Mesenchymal stem cell (in vitro differentiated cells and primary cell): ENCODE data around the gene LRTM2. TPM values are rescaled to one million over a fixed set of nuclear protein-coding genes. Genes with fewer than 3 reads are reported as not detected.

Experiments
- DNase-seq: peaks from one replicate; pipeline ENCODE4 v3.0.0-alpha.2; 2013
- H2AFZ ChIP-seq: one replicate; pipeline ENCODE4 v1.6.1; 2013; ENCODE audit warnings: low read depth, mild to moderate bottlenecking, control low read depth, inconsistent platforms, low read length, moderate library complexity
- H2AK5ac ChIP-seq: 2 replicates; pipeline ENCODE4 v1.6.1; 2013; ENCODE audit warnings: low read length, moderate library complexity, mild to moderate bottlenecking, inconsistent platforms; ENCODE audit not compliant: severe bottlenecking
- H2BK120ac ChIP-seq: one replicate; pipeline ENCODE4 v1.6.1; 2013; ENCODE audit warnings: low read depth, mild to moderate bottlenecking, inconsistent platforms, low read length, moderate library complexity
- H2BK12ac ChIP-seq, 2 experiments: one replicate each; pipeline ENCODE4 v1.6.1; 2013; ENCODE audit warnings: inconsistent platforms in 2 of 2, low read length in 2 of 2, mild to moderate bottlenecking in 2 of 2, moderate library complexity in 2 of 2, control low read depth in 1 of 2
- H2BK15ac ChIP-seq: one replicate; pipeline ENCODE4 v1.6.1; 2013; ENCODE audit warnings: mild to moderate bottlenecking, low read depth, inconsistent platforms; ENCODE audit not compliant: poor library complexity, severe bottlenecking
- H2BK5ac ChIP-seq: 2 replicates; pipeline ENCODE4 v1.6.1; 2013; ENCODE audit warnings: low read depth, mild to moderate bottlenecking, low read length, control low read depth, inconsistent platforms; ENCODE audit not compliant: poor library complexity, severe bottlenecking
- H3K14ac ChIP-seq, 2 experiments: one replicate each; pipeline ENCODE4 v1.6.1; 2013; ENCODE audit warnings: inconsistent platforms in 2 of 2, low read length in 2 of 2, control low read depth in 1 of 2, mild to moderate bottlenecking in 1 of 2, moderate library complexity in 1 of 2
- H3K18ac ChIP-seq, 2 experiments: one replicate each; pipeline ENCODE4 v1.6.1; 2013; ENCODE audit warnings: inconsistent platforms in 2 of 2, low read length in 2 of 2, control low read depth in 1 of 2, low read depth in 1 of 2, mild to moderate bottlenecking in 1 of 2
- H3K23ac ChIP-seq, 2 experiments: one replicate each; pipeline ENCODE4 v1.6.1; 2013; ENCODE audit warnings: inconsistent platforms in 2 of 2, low read length in 2 of 2, mild to moderate bottlenecking in 2 of 2, moderate library complexity in 2 of 2, control low read depth in 1 of 2
- H3K27ac ChIP-seq: 2 replicates; pipeline ENCODE4 v1.5.1; 2013; ENCODE audit warnings: mild to moderate bottlenecking, moderate library complexity, low read length, control low read depth, inconsistent platforms; ENCODE audit not compliant: poor library complexity, severe bottlenecking
- H3K27me3 ChIP-seq, 2 experiments: 2 replicates each; pipeline versions ENCODE4 v1.6.1 to v1.7.0; 2013; ENCODE audit warnings: low read length in 2 of 2, mild to moderate bottlenecking in 2 of 2, moderate library complexity in 2 of 2, control low read depth in 1 of 2, inconsistent platforms in 1 of 2; ENCODE audit not compliant: control insufficient read depth in 1 of 2, insufficient read depth in 1 of 2
- H3K36me3 ChIP-seq, 2 experiments: 2 replicates each; pipeline versions ENCODE4 v1.6.1 to v1.7.0; 2013; ENCODE audit warnings: low read length in 2 of 2, control low read depth in 1 of 2, inconsistent platforms in 1 of 2, low read depth in 1 of 2, mild to moderate bottlenecking in 1 of 2; ENCODE audit not compliant: insufficient read depth in 2 of 2, control insufficient read depth in 1 of 2
- H3K4ac ChIP-seq, 2 experiments: one replicate each; pipeline ENCODE4 v1.6.1; 2013; ENCODE audit warnings: inconsistent platforms in 2 of 2, low read length in 2 of 2, mild to moderate bottlenecking in 2 of 2, moderate library complexity in 2 of 2, control low read depth in 1 of 2, low read depth in 1 of 2
- H3K4me1 ChIP-seq: 2 replicates; pipeline ENCODE4 v1.6.1; 2013; ENCODE audit warnings: low read depth, low read length, control low read depth; ENCODE audit not compliant: control insufficient read depth, insufficient read depth
- H3K4me2 ChIP-seq: 2 replicates; pipeline ENCODE4 v1.6.1; 2013; ENCODE audit warnings: low read length, mild to moderate bottlenecking, inconsistent platforms; ENCODE audit not compliant: poor library complexity, severe bottlenecking
- H3K4me3 ChIP-seq, 2 experiments: 2 replicates each; pipeline versions ENCODE4 v1.5.1 to v1.7.0; 2013; ENCODE audit warnings: low read length in 2 of 2, mild to moderate bottlenecking in 2 of 2, control low read depth in 1 of 2, low read depth in 1 of 2; ENCODE audit not compliant: insufficient read depth in 1 of 2
- H3K79me1 ChIP-seq: replicated peaks from 2 replicates; pipeline ENCODE4 v1.6.1; 2013; ENCODE audit warnings: mild to moderate bottlenecking, control low read depth, low read length, inconsistent platforms; ENCODE audit not compliant: poor library complexity, severe bottlenecking
- H3K9ac ChIP-seq: 2 replicates; pipeline ENCODE4 v1.7.0; 2013; ENCODE audit warnings: mild to moderate bottlenecking, low read length, moderate library complexity
- H3K9me3 ChIP-seq: 2 replicates; pipeline ENCODE4 v1.7.0; 2013; ENCODE audit warnings: mild to moderate bottlenecking, low read length; ENCODE audit not compliant: control insufficient read depth
- H4K8ac ChIP-seq: one replicate; pipeline ENCODE4 v1.6.1; 2013; ENCODE audit warnings: inconsistent platforms, mild to moderate bottlenecking, low read length, moderate library complexity
- H4K91ac ChIP-seq: one replicate; pipeline ENCODE4 v1.6.1; 2013; ENCODE audit warnings: mild to moderate bottlenecking, low read length, inconsistent platforms
- WGBS: methylation state at CpG from one replicate; pipeline ENCODE4 v1.1.7; 2013; ENCODE audit warnings: mixed read lengths; 5-methylcytosine and 5-hydroxymethylcytosine counted together
- polyA plus RNA-seq, 2 experiments: library from polyadenylated mRNA; stranded (reverse); fragments of 200-250 nt; gene quantifications; one replicate each; pipeline ENCODE4 v1.2.3, GENCODE V29; 2013

LRTM2 gene
- polyA plus RNA-seq (2013, experiment 1 of 2): 0.01 TPM
- polyA plus RNA-seq (2013, experiment 2 of 2): 0.01 TPM

DNA sequence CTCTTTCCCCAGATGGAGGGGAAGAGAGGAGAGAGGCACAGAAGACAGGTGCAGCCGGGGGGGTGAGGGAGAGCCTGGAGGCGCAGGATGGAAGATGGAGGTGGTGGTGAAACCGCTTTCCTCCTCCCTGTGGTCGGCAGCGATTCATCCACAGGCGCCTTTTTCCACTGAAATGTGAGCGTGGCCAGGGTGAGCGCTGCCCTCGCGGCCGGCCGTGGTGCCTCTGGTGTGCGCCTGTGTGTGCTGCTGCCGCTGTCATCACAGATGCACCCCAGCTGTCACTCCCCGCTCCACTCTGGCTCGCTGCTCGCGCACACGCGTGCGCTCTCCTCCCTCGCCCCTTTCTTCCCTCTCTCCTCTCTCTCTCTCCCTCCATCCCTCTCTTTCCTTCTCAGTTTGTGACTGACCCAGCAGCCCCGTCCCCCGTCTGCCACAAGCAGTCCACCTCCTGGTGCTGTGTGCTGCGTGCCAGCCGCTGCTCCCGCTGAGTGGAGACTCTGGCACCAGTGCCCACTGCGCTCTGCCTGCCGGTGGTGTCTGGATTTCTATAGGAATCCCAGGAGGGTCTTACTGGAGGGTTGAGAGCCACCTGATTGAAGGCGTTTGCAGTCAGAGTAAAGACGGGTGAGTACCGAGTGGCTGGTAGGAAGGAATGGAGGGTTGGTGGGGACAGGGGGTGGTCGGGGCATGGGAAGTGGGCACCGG is at the start of gene LRTM2:
TSS of gene LRTM2 (plus strand) at position 375 of the 705 bp plus-strand sequence. CDS start 7,584 bp downstream, outside the sequence.
- peak; percentile 38 for DNase-seq
- no peak within 1 kb of the TSS for H3K4me3 ChIP-seq
- no peaks in the 10 kb centered on the region for H3K79me1 ChIP-seq
- H2AK5ac ChIP-seq: no peak within 1 kb of the TSS
- H3K18ac ChIP-seq: peak within 1 kb of the TSS in 1 of 2 experiments; percentile 42
- no peak within 1 kb of the TSS for H2BK15ac ChIP-seq
- H3K27me3 ChIP-seq: peaks cover 68 to 85% of the 10 kb centered on the region in 2 experiments
- no peak within 1 kb of the TSS for H2BK120ac ChIP-seq
- H3K23ac ChIP-seq: peak within 1 kb of the TSS in 1 of 2 experiments; percentile 68
- H3K4me1 ChIP-seq: peaks cover 4% of the 10 kb centered on the region
- H3K14ac ChIP-seq: peak within 1 kb of the TSS in 1 of 2 experiments; percentile 66
- H3K36me3 ChIP-seq: no peaks in the 10 kb centered on the region
- no peak within 1 kb of the TSS for H3K27ac ChIP-seq
- H2BK12ac ChIP-seq: peak within 1 kb of the TSS in 1 of 2 experiments; percentile 46
- no peak within 1 kb of the TSS for H4K8ac ChIP-seq
- H3K9ac ChIP-seq: no peak within 1 kb of the TSS
- H3K9me3 ChIP-seq: no peaks in the 10 kb centered on the region
- H3K4me2 ChIP-seq: no peak within 1 kb of the TSS
- H2AFZ ChIP-seq: no peak within 1 kb of the TSS
- 30% methylated on average over 31 of the region's 34 CpGs for WGBS
- H2BK5ac ChIP-seq: no peak within 1 kb of the TSS
- H4K91ac ChIP-seq: no peak within 1 kb of the TSS
- H3K4ac ChIP-seq: no peak within 1 kb of the TSS

DNA sequence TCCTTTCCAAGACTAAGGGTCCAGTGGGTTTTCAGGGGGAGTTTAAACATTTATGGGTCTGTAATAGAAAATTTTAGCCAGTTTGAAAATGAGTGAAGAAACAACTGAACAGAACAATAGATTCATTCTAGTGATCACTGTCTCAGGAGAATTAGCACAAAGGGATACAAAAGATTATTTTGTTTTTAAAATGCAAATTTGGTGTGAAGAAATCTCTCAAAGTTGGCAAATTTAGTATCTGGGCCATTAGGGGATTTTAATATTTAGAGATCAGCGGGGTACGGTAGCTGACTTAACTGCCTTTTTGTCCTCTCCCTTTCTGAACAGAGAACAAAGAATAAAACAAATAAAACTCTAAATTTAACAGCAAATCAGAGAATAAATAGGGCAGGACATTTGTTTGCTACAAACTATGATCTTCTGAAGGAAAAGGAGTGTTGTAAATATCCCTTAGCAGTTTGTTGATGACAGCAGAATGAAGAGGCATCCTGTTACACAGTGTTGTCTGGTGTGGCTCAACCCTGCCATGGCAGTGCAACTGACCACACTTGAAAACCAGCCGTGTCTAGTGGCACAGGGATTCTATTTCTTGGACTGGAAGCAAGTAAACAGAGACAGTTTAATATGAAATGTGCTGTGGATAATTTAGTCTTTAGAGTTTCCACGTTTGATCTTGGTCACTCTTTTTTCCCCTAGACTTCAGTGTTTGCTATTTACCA is 46.3 kb upstream of the LRTM2 start:
- H2BK12ac ChIP-seq: no peak overlapping the region
- no peak overlapping the region for H3K4me2 ChIP-seq
- no peak overlapping the region for H3K9ac ChIP-seq
- WGBS: 9% methylated on average over 1 of the region's 4 CpGs
- peak; percentile 69 for DNase-seq
- no peak overlapping the region for H2BK120ac ChIP-seq
- no peak overlapping the region for H2AFZ ChIP-seq
- no peak overlapping the region for H3K18ac ChIP-seq
- no peak overlapping the region for H4K8ac ChIP-seq
- H2AK5ac ChIP-seq: no peak overlapping the region
- peaks cover 6 to 12% of the 10 kb centered on the region in 2 experiments for H3K36me3 ChIP-seq
- no peaks in the 10 kb centered on the region for H3K27me3 ChIP-seq
- H3K14ac ChIP-seq: no peak overlapping the region
- H2BK15ac ChIP-seq: no peak overlapping the region
- peaks cover 15% of the 10 kb centered on the region for H3K4me1 ChIP-seq
- peaks cover 14% of the 10 kb centered on the region for H3K79me1 ChIP-seq
- H3K23ac ChIP-seq: no peak overlapping the region
- no peak overlapping the region for H3K27ac ChIP-seq
- H3K4ac ChIP-seq: no peak overlapping the region
- no peak overlapping the region for H2BK5ac ChIP-seq
- no peaks in the 10 kb centered on the region for H3K9me3 ChIP-seq
- no peak overlapping the region for H4K91ac ChIP-seq
- H3K4me3 ChIP-seq: no peak overlapping the region

DNA sequence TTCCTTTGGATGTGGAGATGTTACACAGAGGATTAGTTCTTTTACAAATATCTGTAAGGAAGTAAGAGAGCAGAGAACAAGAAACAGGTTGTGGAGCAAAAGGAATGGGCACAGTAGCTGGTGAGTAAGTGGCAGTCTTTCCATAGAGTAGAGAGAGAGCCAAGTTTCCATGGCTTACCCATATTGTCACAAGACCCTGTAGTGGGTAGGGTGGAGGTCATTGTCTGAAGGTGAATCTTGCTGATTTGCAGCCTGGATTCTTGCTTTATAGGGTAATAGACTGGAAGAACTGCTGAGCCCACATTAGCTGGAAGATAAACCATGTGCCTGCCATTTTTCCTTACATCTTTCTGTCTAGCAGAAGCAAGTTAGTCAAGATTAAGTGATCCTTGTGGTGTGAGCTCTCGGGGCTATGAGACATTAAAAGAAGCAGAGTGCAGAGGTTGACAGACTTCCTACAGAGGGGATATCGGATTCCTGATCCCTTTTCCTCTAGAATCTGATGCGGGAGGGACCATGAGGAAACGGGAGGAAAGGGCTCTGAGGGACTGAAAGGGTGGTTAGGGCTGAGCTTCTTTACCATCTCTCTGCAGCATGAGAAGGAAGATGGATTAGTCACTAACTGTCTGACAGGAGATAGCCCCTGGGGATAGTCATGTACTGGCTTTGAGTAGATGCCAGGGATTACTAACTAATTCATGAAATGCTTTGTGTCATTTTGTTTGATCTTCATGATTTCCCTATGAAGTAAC is 44.0 kb upstream of the LRTM2 start:
- Histone ChIP-seq H2AFZ (no peak overlapping the region), H3K4me1 (peaks cover 9% of the 10 kb centered on the region), H3K18ac (peak overlapping the region in 1 of 2 experiments; percentile 64), H3K9ac (peak overlapping the region; percentile 26), H2AK5ac (peak overlapping the region; percentile 69), H3K27ac (peak overlapping the region; percentile 74), H4K8ac (peak overlapping the region; percentile 51), H2BK5ac (peak overlapping the region; percentile 61), H2BK120ac (no peak overlapping the region), H3K4me2 (peak overlapping the region; percentile 28), H3K36me3 (peaks cover 0 to 22% of the 10 kb centered on the region in 2 experiments), H3K4me3 (peak overlapping the region in 1 of 2 experiments; percentile 30), H2BK12ac (no peak overlapping the region), H3K14ac (peak overlapping the region in 1 of 2 experiments; percentile 22), H4K91ac (no peak overlapping the region), H3K79me1 (peaks cover 11% of the 10 kb centered on the region), H3K4ac (no peak overlapping the region), H3K9me3 (no peaks in the 10 kb centered on the region), H3K27me3 (no peaks in the 10 kb centered on the region), H3K23ac (no peak overlapping the region), H2BK15ac (no peak overlapping the region)
- DNase-seq: peak; percentile 72
- 35% methylated on average over 4 of the region's 4 CpGs for WGBS
